GM18868 (cell line): ENCODE results near the gene RLN2.

ENCODE experiments used
- ATAC-seq: cut with Tn5 transposase; IDR thresholded peaks from one replicate; pipeline ENCODE4 v1.9.1; 2021; ENCODE audit warnings: mild to moderate bottlenecking, moderate library complexity; ENCODE audit not compliant: unreplicated experiment

RLN2 gene

DNA sequence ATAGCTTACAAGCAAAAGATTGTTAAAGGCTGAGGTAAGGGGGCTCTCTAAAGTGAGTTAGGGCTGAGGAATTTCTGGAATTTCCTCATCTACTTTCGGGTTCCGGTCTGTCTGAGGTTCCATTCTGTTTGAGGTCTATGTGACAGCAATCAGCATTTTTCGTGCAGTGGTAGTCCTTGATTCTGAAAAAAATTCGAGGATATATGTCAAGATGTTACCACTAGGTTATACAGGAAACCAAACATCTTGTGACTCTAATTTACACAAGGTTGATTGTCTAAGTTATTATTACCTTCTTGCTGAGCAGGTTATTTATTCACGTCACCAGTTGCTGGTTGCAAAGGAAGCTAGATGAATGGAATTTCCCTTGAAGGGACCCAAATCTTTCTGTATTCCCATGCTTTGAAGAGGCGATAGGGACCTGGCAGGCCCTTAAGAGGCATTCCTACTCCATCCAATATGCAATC is 35.2 kb downstream of the RLN2 start:
- ATAC-seq, result no peak

DNA sequence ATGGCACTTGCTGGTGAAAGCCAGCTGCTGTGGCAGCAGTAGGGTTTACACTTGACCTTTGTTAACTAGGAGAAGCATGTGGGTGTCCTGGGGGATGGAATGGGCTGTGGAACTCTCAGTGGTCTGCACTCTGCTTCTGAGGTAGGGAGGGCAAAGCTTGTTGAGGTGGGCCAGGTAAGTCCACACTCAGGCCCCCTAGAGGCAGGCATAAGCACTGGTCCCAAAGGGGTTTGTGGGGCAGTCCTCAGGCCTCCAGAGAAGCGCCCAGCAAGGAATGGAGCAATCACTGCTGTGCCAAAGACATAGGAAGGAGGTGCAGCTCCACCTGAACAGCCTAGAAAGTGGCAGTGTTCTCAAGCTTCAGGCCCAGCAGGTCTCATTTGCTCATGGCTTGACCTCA is 38.6 kb downstream of the RLN2 start:
- ATAC-seq, result no peak

DNA sequence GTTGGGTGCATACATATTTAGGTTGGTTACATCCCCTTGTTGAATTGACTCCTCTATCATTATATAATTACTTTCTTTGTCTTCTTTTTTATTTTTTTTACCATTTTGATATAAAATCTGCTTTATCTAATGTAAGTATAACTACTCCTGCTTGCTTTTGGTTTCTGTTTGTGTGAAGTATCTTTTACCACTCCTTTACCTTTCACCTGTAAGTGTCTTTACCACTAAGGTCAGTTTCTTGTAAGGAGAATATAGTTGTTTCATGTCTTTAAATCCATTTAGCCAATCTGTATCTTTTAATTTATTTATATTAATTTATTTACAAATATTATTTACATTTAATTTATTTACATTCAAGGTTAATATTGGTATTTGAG is 40.3 kb downstream of the RLN2 start:
- ATAC-seq, result peak; percentile 42

DNA sequence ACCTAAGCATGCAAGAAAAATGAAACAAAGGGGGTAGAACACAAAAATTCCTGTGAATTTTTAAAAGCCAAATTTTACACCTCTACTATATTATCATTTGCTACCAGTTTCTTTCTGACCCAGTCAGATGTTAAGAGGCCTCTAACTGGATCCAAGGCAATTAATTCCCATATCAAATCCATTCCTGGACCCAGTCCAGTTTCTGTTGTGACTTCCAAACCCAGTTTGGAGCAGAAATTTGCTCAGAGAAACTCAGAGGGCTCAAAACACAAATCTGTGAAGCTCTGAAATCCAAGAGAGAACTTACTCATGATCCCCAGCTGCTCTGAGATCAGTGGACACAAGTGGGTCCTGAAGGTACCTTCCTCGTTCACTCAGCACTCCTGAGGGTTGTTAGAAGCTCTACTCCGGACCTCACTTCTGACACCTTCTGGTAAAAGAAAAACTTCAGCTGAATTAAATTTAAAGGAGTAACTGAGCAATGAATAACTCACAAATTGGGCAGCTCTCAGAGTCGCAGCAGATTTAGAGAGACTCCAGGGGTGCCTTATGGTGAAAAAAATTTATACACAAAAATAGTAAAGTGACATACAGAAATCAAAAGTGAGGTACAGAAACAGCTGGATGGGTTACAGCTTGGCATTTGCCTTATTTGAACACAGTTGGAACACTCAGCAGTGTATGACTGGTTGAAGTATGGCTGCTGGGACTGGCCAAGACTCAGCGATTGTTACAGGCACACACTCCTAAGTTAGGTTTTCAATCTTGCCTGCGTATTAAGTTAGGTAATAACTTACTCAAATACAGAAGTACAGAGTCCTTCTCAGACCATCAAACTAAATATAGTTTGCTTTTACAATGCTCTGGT is 40.9 kb downstream of the RLN2 start:
- peak; percentile 82 for ATAC-seq
